Progenitor cell of endocrine pancreas (in vitro differentiated cells): ENCODE data around the gene S100A8. TPM values are rescaled to one million over a fixed set of nuclear protein-coding genes. Genes with fewer than 3 reads are reported as not detected.
"Not testable (repeated sequence)": the region's sequence is repeated elsewhere in the genome, so short reads cannot be mapped to it uniquely, and the experiment has no call there.

Experiments used
- DNase-seq: peaks from one replicate; pipeline ENCODE4 v3.0.0; 2021; ENCODE audit warnings: low spot score; ENCODE audit not compliant: unreplicated experiment
- H3K27ac Mint-ChIP-seq: 2 replicates; pipeline ENCODE4 v1.8.0; 2021; ENCODE audit warnings: mild to moderate bottlenecking, moderate library complexity, mixed read lengths
- H3K27me3 Mint-ChIP-seq: 2 replicates; pipeline ENCODE4 v1.8.0; 2021; ENCODE audit warnings: mixed read lengths
- H3K36me3 Mint-ChIP-seq: 2 replicates; pipeline ENCODE4 v1.8.0; 2022; ENCODE audit warnings: mixed read lengths; ENCODE audit not compliant: insufficient read depth
- H3K4me1 Mint-ChIP-seq: 2 replicates; pipeline ENCODE4 v1.8.0; 2021; ENCODE audit warnings: low read depth, mixed read lengths
- H3K4me3 Mint-ChIP-seq: 2 replicates; pipeline ENCODE4 v1.8.0; 2021; ENCODE audit warnings: low read depth, mild to moderate bottlenecking, moderate library complexity, mixed read lengths
- H3K9me3 Mint-ChIP-seq: 2 replicates; pipeline ENCODE4 v1.8.0; 2021; ENCODE audit warnings: low read depth, mixed read lengths
- total RNA-seq: library from RNA; stranded (reverse); gene quantifications from 2 replicates; pipeline ENCODE4 v1.2.1, GENCODE V29; 2021
- TF ChIP-seq, protein P1 (sequence below): fragments of 200-600 bp; sonication (generic); IDR thresholded peaks from one replicate; pipeline ENCODE4 v1.5.0; 2021; ENCODE audit warnings: antibody characterized with exemption, mild to moderate bottlenecking; ENCODE audit not compliant: unreplicated experiment

S100A8 gene
- total RNA-seq, 1 donor from 2014 or later = not detected

DNA sequence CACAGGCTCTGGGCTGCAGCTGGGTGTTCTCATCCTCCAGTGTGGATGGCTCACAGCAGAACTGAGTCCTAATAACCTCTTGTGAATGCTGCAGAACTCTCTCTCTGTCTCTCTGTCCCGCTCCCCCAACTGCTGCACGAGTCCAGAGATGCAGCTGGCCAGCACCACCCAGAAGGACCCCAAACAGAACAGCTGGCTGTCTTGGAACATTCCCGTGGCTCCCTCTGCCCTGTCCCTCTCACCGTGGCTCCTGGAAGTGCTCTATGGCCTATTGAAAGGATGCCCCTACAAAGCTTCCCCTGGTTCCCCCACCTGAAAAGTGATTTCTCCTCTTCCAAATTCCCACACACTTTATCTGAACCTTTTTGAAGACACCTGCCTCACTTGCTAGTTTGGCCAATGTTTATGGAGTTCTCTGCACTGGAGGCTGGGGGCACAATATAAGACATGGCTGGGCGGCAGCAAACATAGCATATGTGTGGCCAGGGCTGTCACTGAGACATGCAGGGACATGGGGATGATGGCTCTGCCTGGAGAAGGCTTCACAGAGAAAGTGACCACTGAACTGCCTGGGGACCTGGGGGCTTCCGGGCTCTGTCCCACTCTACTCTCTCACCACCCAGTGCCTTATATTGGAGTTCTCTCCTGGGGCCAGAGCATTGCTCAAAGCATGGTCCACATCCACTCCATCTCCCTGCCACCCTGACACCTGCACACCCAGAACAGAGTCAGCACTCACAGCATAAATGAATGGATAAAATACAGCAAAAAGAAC is 15.1 kb upstream of the S100A8 start:
- H3K27me3 Mint-ChIP-seq = peaks cover 35% of the 10 kb centered on the region
- H3K4me1 Mint-ChIP-seq, H3K4me3 Mint-ChIP-seq, H3K27ac Mint-ChIP-seq, H3K9me3 Mint-ChIP-seq, H3K36me3 Mint-ChIP-seq, DNase-seq: not testable (repeated sequence)

DNA sequence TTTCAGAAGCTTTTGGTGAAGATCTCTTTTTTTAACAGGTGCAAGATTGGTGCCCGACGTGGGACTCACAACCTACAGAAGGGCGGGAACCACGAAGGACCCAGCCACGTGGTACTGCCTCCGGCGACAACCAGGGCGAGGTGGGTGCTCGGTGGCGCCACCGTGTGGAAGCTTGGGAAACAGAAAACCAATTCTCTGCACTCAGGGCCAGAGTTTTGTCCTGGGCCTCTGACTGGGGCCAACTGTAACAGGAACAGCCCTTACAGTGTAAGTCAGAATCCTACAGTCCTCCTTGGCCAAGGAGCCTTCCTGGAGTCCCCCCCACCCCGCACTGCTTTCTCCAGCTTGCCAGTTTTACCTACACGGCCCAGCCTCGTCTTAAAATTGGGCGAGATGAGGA is 13.9 kb upstream of the S100A8 start:
- Mint-ChIP-seq H3K4me3 (no peak overlapping the region), H3K9me3 (peaks cover 3% of the 10 kb centered on the region), H3K4me1 (no peaks in the 10 kb centered on the region), H3K27me3 (peaks cover 35% of the 10 kb centered on the region), H3K27ac (no peak overlapping the region), H3K36me3 (no peaks in the 10 kb centered on the region)
- no peak for DNase-seq
- TF ChIP-seq, protein P1, sequence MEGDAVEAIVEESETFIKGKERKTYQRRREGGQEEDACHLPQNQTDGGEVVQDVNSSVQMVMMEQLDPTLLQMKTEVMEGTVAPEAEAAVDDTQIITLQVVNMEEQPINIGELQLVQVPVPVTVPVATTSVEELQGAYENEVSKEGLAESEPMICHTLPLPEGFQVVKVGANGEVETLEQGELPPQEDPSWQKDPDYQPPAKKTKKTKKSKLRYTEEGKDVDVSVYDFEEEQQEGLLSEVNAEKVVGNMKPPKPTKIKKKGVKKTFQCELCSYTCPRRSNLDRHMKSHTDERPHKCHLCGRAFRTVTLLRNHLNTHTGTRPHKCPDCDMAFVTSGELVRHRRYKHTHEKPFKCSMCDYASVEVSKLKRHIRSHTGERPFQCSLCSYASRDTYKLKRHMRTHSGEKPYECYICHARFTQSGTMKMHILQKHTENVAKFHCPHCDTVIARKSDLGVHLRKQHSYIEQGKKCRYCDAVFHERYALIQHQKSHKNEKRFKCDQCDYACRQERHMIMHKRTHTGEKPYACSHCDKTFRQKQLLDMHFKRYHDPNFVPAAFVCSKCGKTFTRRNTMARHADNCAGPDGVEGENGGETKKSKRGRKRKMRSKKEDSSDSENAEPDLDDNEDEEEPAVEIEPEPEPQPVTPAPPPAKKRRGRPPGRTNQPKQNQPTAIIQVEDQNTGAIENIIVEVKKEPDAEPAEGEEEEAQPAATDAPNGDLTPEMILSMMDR = peak; percentile 40

DNA sequence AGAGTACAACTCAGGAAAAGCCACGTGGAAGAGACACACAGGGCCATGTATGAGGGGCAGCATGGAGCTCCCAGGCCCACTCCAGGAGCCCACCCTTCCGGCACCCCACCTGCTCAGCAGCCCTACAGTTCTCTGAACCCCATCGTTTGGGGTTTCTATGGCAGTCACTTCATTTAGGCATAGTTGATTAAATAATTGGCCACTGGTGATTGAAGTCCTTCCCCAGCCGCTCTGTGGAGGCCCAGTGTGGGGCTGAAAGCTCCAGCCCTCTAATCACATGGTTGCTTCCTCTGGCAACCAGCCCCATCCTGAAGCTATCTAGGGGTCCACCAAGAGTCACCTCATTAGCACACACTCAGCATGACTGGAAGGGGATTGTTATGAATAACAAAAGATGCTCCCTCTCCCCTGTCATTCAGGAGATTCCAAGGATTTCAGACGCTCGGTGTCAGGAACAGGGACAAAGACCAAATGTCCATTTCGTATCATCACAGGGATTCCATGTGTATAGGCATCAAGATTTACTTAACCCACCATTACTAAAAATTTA is 13.3 kb upstream of the S100A8 start:
- Mint-ChIP-seq H3K4me3 (no peak overlapping the region), H3K27me3 (peaks cover 34% of the 10 kb centered on the region), H3K27ac (no peak overlapping the region), H3K4me1 (no peaks in the 10 kb centered on the region), H3K36me3 (no peaks in the 10 kb centered on the region), H3K9me3 (peaks cover 3% of the 10 kb centered on the region)
- no peak for DNase-seq
- TF ChIP-seq, protein P1 = no peak

DNA sequence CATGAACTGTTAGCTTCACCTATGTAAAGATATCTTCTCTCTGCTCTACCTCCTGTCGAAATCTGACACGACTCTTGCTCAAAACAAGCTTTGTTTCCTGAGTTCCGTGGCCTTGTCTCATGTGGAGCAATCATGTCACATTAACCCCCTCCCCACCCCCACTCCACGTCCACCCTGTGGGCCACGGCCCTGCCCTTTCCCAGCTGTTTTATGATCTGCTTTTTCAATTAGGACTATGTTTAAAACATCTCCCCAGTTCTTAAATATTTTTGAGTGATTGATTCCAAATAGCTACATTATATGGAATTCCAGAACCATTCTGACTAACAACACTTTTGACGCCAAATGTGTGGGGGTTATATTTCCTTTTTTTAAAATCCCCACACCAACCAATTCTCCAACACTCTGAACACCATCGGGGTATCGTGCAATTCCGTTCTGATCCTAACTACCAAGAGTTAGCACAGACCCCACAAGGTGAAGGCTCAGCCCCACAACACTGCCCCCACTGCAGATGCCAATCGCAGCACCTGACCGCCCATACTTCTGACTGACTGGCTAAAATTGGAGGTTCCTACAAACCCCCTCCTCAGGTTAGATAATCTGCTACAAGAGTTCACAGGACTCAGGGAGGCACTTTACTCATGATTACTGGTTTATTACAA is 12.7 kb upstream of the S100A8 start:
- TF ChIP-seq, protein P1 = no peak
- DNase-seq = no peak
- Mint-ChIP-seq H3K36me3 (no peaks in the 10 kb centered on the region), H3K9me3 (peaks cover 3% of the 10 kb centered on the region), H3K4me3 (no peak overlapping the region), H3K4me1 (no peaks in the 10 kb centered on the region), H3K27me3 (peaks cover 33% of the 10 kb centered on the region), H3K27ac (no peak overlapping the region)

DNA sequence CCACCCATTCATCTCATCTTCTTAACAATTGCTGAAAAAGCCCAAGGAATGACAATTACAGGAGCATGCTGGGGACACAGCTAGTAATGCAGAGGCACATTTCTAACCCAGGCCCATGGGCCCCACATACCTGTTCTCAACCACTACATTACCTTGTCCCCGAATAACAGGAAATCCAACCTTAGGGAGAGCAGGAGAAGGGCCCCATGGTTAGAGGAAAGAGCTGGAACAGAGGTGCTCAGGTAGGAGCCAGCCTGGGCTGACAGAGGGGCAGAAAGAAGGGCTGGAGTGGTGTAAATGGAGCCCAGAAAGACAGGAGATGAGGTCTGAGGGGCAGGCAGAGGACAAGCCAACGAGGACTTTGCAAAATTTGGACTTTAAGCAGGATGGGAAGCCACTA is 11.4 kb upstream of the S100A8 start:
- peaks cover 3% of the 10 kb centered on the region for H3K9me3 Mint-ChIP-seq
- H3K27me3 Mint-ChIP-seq = peaks cover 26% of the 10 kb centered on the region
- TF ChIP-seq, protein P1 = no peak
- no peaks in the 10 kb centered on the region for H3K36me3 Mint-ChIP-seq
- no peak for DNase-seq
- H3K4me1 Mint-ChIP-seq = no peaks in the 10 kb centered on the region
- no peak overlapping the region for H3K4me3 Mint-ChIP-seq
- no peak overlapping the region for H3K27ac Mint-ChIP-seq
